Nephron progenitor cell (in vitro differentiated cells): Measurements from ENCODE around the gene CPLANE1.

Source experiments
- DNase-seq: peaks from one replicate; pipeline ENCODE4 v3.0.0; 2021
- H3K27ac Mint-ChIP-seq: 2 replicates; pipeline ENCODE4 v1.8.0; 2021; ENCODE audit warnings: mild to moderate bottlenecking, moderate library complexity, mixed read lengths
- H3K27me3 Mint-ChIP-seq: 2 replicates; pipeline ENCODE4 v1.8.0; 2021; ENCODE audit warnings: mild to moderate bottlenecking, low read depth, mixed read lengths; ENCODE audit not compliant: poor library complexity
- H3K36me3 Mint-ChIP-seq: 2 replicates; pipeline ENCODE4 v1.8.0; 2021; ENCODE audit warnings: low read depth, mixed read lengths
- H3K4me1 Mint-ChIP-seq: 2 replicates; pipeline ENCODE4 v1.8.0; 2021; ENCODE audit warnings: mixed read lengths
- H3K4me3 Mint-ChIP-seq: 2 replicates; pipeline ENCODE4 v1.8.0; 2021; ENCODE audit warnings: mild to moderate bottlenecking, moderate library complexity, mixed read lengths
- H3K9me3 Mint-ChIP-seq: 2 replicates; pipeline ENCODE4 v1.8.0; 2021; ENCODE audit warnings: mild to moderate bottlenecking, moderate library complexity, mixed read lengths
- TF ChIP-seq, protein P1 (sequence below): fragments of 200-600 bp; sonication (generic); IDR thresholded peaks from 2 replicates; pipeline ENCODE4 v1.5.0; 2021; ENCODE audit warnings: antibody characterized with exemption

Gene CPLANE1

DNA sequence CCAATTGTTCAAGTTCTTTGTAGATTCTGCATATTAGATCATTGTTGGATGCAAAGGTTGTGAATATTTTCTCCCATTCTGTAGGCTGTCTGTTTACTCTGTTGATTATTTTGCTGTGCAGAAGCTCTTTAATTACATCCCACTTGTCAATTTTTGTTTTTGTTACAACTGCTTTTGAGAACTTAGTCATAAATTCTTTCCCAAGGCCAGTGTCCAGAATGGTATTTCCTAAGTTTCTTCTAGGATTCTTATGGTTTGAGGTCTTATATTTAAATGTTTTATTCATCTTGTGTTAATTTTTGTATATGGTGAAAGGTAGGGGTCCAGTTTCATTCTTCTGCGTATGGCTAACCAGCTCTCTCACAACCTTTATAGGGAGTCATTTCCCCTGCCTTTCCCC lies 116.5 kb downstream of the CPLANE1 start:
- H3K27me3 Mint-ChIP-seq: peaks cover 4% of the 10 kb centered on the region
- peaks cover 90% of the 10 kb centered on the region for H3K36me3 Mint-ChIP-seq
- peaks cover 56% of the 10 kb centered on the region for H3K9me3 Mint-ChIP-seq

DNA sequence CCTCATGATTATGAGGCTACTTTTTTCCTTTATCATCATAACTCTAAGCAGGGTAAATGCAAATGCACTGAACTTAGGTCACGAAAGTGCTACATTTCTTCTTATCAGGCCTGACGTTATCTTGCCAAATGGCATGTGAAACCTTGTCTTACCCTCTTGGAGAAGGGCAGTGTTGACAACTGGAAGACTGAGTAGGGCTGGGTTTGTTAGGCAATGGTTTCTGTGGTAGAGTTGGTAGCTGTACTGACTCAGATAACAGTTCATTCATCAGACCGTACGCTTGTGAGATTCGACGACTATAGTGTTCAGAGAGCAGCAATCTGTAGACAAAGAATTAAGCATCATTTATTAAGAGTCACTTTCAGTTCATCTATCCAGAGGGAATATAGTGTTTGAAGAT lies 127.7 kb downstream of the CPLANE1 start:
- H3K27ac Mint-ChIP-seq: no peak overlapping the region
- no peak for DNase-seq
- H3K9me3 Mint-ChIP-seq: no peaks in the 10 kb centered on the region
- TF ChIP-seq, protein P1, sequence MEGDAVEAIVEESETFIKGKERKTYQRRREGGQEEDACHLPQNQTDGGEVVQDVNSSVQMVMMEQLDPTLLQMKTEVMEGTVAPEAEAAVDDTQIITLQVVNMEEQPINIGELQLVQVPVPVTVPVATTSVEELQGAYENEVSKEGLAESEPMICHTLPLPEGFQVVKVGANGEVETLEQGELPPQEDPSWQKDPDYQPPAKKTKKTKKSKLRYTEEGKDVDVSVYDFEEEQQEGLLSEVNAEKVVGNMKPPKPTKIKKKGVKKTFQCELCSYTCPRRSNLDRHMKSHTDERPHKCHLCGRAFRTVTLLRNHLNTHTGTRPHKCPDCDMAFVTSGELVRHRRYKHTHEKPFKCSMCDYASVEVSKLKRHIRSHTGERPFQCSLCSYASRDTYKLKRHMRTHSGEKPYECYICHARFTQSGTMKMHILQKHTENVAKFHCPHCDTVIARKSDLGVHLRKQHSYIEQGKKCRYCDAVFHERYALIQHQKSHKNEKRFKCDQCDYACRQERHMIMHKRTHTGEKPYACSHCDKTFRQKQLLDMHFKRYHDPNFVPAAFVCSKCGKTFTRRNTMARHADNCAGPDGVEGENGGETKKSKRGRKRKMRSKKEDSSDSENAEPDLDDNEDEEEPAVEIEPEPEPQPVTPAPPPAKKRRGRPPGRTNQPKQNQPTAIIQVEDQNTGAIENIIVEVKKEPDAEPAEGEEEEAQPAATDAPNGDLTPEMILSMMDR: no peak
- H3K36me3 Mint-ChIP-seq: peaks cover 51% of the 10 kb centered on the region
- H3K4me3 Mint-ChIP-seq: no peak overlapping the region
- no peaks in the 10 kb centered on the region for H3K27me3 Mint-ChIP-seq
- H3K4me1 Mint-ChIP-seq: no peaks in the 10 kb centered on the region

More for the DNA sequence above, 116.5 kb downstream of the CPLANE1 start:
- H3K4me3 Mint-ChIP-seq: no peak overlapping the region
- H3K4me1 Mint-ChIP-seq: no peaks in the 10 kb centered on the region
- DNase-seq: no peak
- no peak overlapping the region for H3K27ac Mint-ChIP-seq
- TF ChIP-seq, protein P1: no peak

DNA sequence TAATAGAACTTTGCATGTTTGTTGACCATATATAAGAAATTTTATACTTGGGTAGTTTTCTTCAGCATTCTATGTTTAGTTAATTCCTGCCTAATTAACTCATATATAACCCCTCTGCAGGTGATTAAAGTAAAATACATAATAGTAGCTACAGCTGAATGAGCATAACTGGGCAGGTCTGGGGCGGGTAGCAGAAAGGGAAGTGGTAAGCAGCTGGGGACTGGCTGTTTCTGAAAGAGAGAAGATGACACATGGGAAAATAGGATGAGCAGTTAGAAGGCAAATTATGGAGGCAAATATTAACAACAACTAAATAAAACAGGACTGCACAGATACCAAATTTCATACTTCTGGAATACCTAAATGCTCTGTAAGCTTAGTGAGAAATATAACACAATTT lies 128.1 kb downstream of the CPLANE1 start:
- TF ChIP-seq, protein P1: no peak
- Mint-ChIP-seq H3K4me3 (no peak overlapping the region), H3K36me3 (peaks cover 56% of the 10 kb centered on the region), H3K4me1 (no peaks in the 10 kb centered on the region), H3K9me3 (no peaks in the 10 kb centered on the region), H3K27me3 (no peaks in the 10 kb centered on the region), H3K27ac (no peak overlapping the region)
- no peak for DNase-seq

DNA sequence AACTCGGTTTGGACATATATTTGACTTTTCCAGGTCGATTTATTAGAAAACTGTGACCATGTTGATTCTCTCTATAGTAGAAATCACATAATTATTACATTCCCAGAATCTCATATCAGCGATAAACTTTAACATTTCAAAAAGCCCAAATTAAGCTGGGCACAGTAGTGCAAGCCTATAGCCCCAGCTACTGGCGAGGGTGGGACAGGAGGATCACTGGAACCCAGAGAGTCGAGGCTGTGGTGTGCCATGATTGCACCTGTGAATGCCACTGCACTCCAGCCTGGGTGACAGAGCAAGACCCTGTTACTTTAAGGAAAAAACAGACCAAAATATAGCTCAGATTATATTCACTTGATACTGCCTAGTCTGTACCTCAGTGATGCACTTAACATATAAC lies 128.9 kb downstream of the CPLANE1 start:
- Mint-ChIP-seq H3K36me3 (peaks cover 55% of the 10 kb centered on the region), H3K27ac (no peak overlapping the region), H3K9me3 (no peaks in the 10 kb centered on the region), H3K27me3 (no peaks in the 10 kb centered on the region), H3K4me3 (no peak overlapping the region), H3K4me1 (no peaks in the 10 kb centered on the region)
- DNase-seq: no peak
- TF ChIP-seq, protein P1: no peak

DNA sequence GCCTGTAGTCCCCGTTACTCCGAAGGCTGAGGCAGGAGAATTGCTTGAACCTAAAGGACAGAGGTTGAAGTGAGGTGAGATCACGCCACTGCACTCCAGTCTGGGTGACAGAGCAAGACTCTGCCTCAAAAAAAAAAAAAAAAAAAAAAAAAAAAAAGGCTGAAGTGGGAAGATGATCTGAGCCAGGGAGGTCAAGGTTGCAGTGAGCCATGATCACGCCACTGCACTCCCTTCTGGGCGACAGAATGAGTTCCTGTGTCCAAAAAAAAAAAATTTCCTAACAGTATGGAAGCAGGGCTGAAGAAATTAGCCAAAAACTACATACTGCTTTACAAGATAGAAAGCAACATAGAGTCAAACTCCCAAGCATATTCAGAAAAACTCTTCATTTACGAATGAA lies 132.8 kb downstream of the CPLANE1 start:
- Mint-ChIP-seq H3K36me3 (peaks cover 79% of the 10 kb centered on the region), H3K27ac (no peak overlapping the region)

DNA sequence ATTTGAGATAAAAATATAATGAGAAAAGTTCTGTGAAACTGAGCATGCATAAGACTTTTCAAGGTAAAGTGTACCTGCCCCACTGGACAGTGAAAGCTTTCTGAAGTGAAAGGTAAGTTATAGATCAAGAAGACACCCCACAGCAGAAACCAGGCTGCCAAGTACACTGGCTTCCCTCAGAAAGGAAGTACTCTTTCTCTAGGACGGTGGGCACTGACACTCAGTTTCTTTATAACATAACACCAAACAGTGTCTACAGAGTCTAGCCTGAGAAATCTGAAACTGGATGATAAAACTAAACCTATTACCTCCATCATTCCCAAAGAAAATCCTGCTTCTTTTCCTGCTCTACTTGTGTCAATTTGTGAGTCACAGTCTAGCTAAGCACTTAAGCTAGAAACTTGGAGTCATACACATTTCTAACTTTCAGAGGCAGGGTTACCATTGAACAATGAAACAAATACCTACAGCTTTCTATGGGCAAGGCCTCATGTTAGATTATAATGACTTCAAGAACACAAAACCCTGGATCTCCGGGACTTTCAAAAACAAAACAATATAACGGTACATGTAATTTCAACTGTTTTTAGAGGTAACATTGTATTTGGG lies 136.7 kb downstream of the CPLANE1 start:
- H3K36me3 Mint-ChIP-seq: peaks cover 88% of the 10 kb centered on the region
- no peak overlapping the region for H3K27ac Mint-ChIP-seq
- no peak for DNase-seq
- no peaks in the 10 kb centered on the region for H3K4me1 Mint-ChIP-seq
- H3K27me3 Mint-ChIP-seq: no peaks in the 10 kb centered on the region
- H3K4me3 Mint-ChIP-seq: no peak overlapping the region
- TF ChIP-seq, protein P1: no peak
- peaks cover 3% of the 10 kb centered on the region for H3K9me3 Mint-ChIP-seq

More for the DNA sequence above, 132.8 kb downstream of the CPLANE1 start:
- Mint-ChIP-seq H3K4me1 (no peaks in the 10 kb centered on the region), H3K9me3 (peaks cover 3% of the 10 kb centered on the region), H3K4me3 (no peak overlapping the region), H3K27me3 (no peaks in the 10 kb centered on the region)
- TF ChIP-seq, protein P1: no peak
- no peak for DNase-seq
